Activated CD4-positive, alpha-beta T cell treated with anti-CD3 and anti-CD28 coated beads for 1 hour (primary cell): ENCODE measurements around the gene TOMT.

Experiments used
- DNase-seq: peaks from one replicate; pipeline ENCODE4 v3.0.0-alpha.2; 2020

The TOMT gene, protein sequence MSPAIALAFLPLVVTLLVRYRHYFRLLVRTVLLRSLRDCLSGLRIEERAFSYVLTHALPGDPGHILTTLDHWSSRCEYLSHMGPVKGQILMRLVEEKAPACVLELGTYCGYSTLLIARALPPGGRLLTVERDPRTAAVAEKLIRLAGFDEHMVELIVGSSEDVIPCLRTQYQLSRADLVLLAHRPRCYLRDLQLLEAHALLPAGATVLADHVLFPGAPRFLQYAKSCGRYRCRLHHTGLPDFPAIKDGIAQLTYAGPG

DNA sequence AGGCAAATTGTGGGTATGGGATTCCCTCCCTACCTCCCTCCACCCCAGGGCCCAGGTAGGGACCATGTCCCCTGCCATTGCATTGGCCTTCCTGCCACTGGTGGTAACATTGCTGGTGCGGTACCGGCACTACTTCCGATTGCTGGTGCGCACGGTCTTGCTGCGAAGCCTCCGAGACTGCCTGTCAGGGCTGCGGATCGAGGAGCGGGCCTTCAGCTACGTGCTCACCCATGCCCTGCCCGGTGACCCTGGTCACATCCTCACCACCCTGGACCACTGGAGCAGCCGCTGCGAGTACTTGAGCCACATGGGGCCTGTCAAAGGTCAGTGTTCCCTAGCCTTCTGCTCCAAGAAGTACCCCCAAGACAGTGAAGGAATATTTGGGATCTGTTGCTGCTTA lies at the start of gene TOMT:
TSS of gene TOMT (plus strand) at position 37 of the 400 bp plus-strand sequence. CDS start at position 65, 28 bp downstream.
- no peak for DNase-seq

DNA sequence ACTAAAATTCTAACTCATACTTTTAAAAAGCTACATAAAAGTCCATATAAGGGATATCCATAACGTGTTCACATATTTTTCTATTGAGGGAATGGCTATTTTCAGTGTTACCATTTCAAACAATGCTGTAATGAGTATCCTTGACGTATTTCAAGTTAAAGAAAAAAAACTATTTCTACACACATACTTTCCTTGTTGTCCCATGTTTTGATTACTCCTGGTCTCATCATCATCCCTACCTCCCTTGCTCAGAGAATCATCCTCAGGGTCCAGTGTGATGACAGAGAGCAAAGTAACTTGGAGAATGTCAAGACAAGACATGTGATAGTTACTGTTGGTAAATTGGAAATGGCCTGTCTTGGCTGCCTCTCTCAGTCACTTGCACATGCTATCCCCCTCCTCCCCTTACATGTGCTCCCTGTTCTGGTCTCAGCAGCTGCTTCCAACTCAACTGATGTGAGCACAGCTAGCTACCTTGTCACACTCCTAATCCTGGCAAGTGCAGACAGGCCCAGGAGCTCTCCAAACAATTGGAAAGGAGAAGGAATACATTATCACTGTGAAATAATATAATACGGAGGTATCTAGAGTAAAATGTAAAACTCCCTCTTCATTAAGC lies 47.2 kb upstream of the TOMT start:
- DNase-seq: no peak

DNA sequence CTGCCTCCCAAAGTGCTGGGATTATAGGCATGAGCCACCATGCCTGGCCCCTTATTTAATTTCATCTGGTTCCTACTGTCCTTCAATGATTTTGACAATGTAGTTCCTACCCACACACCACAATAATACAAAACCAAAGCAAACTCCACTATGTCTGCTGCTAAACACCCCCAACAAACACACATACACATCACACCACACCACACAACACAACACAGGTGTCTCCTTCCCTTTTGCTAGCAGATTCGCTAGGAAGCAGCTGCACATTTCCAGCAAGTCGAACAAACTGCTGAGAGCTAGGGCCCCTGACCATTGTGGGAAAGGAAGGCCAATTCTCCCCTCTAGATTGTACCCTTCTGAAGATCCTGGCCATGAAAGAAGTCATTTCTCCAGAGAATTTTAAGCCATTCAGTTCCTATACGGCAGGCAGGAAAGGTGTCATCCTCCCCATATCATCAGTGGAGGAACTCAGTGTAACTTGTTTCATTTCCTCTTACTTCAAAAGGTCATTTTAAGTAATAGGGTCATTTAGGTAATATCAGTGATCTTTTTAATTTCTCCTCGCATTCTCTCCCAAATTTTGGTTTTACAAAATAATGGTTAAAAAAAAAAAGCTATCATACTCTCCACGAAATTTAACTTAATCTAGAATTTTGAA lies 43.9 kb upstream of the TOMT start:
- no peak for DNase-seq

DNA sequence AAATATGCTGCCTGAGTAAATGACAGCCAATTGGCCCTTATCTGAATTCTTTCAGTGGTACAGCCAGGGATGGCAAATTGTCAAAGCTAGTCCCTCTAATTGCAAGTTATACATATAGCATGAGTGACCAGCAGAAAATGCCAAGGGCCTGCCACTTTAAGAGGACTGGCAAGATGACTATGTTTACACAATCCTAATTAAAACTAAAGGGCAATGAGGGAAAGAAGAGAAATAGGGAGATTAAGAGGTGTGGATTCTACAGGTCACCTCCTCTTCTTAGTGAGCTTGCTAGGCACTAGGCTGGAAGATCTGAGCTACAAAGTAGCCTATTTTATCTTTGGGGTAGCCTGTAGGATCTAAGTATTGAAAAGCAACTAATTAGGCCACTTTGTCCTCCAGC lies 38.9 kb upstream of the TOMT start:
- DNase-seq: no peak

DNA sequence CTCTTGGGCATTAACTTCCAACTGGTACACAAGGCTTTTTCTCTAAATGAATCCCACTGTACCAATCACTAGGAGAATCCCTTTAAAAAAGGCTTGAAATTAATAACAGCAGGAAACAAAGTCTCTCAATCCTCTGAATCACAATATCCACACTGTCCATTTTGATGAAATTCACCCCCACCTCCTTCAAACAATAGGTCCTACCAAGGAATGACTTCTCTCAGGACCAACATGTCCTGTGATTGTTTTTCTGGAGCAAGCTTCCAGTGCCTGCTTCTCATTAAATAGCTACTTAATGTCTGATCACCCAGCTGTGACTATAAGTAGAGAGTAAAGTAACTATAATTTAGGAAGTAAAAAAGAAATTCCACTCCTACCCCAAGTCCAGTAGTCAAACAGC lies 38.5 kb upstream of the TOMT start:
- no peak for DNase-seq

DNA sequence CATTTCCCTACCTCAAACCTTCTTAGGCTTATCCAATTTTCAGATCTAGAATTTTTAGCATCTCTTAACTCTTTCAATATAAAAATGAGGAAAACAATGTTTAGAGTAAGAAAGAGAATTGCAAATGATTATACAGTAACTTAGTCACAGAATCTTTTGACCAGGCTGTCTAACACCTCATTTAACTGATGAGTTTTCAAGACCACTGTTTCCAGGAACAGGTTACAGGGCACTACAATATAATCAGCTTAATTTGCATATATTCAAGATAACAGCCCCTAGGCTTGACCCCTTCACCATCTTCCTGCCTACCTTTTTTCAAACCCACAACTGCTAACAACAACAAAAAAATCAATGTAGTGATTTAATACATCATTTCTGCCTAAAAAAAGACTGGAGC lies 38.0 kb upstream of the TOMT start:
- DNase-seq: no peak

DNA sequence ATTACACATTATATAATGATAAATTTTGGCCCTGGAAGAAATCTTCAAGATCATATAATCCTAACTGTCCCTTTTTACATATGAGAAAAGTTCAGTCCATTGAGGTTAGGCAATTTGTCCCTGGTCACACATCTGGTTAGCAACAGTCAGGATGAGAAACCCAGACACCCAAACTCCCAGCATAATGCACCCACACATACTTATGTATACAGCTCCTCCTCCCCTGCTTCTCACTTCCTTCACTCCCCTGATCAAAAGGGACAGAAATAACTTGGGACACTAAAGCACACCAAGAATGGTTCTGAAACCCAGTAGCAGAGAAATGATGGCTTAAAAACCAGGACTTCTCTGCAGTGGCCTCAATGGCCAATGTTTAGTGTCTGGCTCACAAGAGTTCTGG lies 36.5 kb upstream of the TOMT start:
- DNase-seq: no peak

DNA sequence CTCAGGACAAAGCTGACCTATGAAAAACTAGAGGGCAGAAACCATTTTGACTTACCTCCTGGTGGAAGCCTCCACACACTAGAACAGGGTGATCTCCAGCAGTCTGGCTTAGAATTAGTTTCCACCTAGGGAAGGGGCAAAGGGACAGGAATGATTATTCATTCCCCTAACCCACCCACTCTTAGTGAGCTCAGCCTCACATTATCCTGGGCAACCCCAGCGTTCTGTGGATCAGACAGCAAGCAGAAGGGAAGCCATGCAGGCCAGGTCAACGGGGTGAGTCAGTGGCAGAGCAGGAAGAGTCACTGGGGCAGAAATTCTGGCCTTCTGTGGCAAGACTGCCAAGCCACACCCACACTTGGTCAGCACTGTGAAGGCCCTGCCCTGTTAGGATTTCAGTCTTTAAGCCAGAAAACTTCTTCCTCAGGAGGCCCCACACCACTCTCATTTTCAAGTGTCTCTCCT lies 35.9 kb upstream of the TOMT start:
- DNase-seq: no peak

DNA sequence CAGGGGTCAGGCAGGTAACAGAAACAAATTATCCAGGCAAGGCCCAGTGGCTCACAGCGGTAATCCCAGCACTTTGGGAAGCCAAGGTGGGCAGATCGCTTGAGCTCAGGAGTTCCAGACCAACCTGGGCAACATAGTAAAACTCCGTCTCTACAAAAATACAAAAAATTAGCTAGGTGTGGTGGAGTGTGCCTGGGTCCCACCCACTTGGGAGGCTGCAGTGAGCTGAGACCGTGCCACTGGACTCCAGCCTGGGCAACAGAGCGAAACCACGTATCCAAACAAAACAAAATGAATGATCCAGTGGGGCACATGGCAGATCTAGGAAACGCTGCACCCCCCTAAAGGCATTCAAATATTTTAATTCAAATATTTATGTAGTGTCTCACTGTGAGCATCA lies 35.2 kb upstream of the TOMT start:
- no peak for DNase-seq

DNA sequence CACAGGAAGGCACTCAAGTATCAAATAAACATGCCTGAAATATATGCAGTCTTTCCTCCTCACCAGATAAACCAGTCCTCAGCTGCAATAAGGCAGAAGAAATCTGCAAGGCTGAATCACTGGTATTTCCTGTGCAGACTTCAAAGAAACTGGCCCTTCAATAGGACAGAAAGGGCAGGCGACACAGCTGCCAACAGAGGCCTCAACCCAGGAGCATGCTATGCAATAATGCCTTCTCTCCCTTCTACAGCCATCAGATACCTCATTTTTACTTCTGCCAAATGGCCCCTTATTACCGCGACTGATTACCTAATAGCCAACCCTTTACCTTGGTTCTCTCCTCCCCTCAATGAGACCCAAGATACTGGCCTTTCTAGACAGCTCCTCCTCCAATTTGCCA lies 33.4 kb upstream of the TOMT start:
- no peak for DNase-seq

DNA sequence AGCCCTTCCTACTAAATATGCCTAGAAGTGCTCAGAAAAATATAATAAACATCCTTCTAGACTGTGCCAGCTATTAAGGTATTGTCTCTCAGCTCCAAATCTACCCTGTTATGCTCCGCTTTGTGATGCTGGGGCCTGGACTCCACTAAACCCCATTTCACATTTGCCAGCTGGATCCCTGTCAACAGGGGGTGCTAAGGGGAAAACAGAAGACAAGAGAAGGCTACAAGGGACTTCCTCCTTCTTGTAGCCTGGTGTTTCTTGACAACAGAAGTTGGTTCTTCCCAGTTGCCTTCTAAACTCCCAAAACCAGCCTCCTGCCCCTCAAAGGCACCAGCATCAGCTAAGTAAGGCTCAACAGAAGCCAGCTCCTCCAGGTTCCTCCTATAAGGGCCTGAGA lies 30.6 kb upstream of the TOMT start:
- DNase-seq: no peak

DNA sequence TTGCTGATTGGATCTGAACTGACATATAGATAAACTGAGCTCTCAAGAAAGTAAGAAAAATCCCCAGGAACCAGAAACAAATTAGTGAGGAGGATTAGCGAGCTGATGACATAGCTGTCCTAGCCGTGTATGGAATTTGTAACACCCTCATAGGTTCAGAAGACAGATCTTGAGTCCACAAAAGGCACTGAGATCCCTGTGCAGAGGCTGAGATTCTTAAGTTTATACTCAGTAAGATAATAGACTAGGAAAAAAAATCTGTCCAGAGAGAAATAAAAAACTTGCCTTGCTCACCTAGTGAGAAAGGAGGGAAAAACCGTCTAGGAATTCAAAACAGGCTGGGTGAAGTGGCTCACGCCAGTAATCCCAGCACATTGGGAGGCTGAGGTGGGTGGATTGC lies 30.0 kb upstream of the TOMT start:
- no peak for DNase-seq

DNA sequence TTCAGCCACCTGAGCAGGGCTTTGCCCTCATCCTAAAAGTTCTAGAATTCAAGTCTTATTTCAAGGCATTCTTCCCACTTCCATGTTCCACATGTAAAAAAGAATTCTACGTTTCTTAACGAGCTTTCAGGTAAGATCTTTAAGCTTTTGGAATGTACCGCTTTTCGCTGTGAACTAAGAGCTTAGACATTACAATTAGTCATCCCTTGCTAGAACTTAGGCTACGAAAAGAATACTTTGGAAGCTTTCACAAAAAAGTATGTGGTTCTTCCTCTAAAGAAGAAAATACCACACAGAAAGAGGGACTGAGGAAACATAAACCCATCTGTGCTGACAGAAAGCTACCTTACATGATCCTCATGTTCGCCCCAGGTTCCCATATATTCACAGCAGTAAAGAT lies 27.2 kb upstream of the TOMT start:
- DNase-seq: no peak

DNA sequence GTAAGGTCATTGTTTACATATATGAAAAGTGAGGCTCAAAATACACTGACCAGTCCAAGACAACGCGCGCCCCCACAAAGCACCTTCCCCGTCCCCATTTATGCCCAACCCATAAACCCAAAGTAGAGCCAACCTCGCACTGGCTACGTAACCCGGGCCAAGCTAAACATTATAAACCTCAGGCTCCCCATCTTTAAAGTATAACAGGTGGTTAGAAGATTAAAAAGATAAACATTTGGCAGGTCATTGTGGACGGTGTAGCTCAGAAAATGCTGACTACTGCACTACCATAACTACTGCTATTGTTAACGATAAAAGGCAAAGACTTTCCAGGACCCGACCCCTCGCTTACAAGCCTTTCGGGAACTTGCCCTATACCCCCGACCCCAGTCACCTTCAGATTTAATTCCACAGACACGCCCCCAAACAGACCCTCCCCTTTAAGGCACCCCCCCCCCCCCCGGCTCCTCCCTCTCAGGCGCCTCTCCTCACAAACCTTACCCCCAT lies 25.9 kb upstream of the TOMT start:
- DNase-seq: no peak

DNA sequence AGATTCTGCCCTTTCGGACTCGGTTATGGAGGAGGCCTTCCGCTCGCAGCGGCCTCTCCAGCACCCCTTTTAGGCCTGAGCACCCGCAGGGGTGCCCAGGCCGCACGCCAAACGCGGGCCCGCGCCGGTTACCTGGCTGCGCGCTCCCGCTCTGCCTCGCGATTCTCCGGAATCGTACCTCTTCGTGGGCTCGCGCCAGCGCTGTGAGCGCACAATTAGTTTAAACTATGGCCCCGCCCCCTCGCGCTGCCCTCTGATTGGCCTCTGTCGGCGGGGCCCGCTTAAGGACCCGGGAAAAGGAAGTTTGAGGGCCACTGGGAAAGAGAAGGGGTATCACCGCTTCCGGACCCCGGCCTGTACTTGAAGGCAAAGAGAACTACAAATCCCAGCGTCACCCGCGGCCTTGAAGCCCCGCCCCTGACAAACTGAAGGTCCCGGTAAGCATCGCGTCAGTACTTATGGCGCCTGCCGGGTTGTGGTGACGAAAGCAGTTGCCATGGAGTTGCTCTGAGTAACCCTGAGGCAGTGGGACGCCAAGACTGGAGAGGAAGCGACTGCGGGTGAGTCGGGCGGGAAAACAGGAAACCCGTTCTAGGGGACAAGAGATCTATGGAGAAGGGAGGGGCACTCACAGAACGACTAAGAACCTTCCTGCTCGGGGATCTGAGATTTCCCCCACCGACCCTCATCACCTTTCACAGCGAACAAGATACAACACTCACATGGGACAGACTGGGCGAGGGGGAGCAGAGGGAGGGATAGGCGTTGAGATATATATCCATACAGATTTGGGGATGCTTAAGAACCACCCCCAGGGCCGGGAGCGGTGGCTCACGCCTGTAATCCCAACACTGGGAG lies 25.2 kb upstream of the TOMT start, which contains the start of the genes LRRC51 and NUMA1:
TSS of gene LRRC51 (plus strand) at position 525 of the 858 bp plus-strand sequence. CDS start 8,234 bp downstream, outside the sequence.
TSS of gene NUMA1 (minus strand) at position 217 of the 858 bp plus-strand sequence. CDS start 44,599 bp downstream, outside the sequence.
- DNase-seq: peak; percentile 98

DNA sequence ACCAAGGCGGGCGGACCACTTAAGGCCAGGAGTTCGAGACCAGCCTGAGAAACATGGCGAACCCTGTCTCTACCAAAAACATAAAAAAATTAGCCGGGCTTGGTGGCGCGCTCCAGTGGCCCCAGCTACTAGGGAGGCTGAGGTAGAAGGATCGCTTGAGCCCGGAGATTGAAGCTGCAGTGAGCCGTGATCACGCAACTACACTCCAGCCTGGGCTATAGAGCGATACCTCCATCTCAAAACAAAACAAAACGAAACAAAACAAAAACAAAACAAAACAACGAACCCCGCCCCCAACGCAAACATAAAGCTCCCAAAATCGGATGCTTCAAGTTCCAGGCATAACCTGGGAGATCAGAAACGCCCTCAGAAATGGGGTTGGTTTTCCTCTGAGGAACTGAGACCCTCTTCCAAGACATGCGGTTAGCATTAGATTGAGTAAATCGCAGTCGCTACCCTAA lies 24.5 kb upstream of the TOMT start:
- DNase-seq: no peak

DNA sequence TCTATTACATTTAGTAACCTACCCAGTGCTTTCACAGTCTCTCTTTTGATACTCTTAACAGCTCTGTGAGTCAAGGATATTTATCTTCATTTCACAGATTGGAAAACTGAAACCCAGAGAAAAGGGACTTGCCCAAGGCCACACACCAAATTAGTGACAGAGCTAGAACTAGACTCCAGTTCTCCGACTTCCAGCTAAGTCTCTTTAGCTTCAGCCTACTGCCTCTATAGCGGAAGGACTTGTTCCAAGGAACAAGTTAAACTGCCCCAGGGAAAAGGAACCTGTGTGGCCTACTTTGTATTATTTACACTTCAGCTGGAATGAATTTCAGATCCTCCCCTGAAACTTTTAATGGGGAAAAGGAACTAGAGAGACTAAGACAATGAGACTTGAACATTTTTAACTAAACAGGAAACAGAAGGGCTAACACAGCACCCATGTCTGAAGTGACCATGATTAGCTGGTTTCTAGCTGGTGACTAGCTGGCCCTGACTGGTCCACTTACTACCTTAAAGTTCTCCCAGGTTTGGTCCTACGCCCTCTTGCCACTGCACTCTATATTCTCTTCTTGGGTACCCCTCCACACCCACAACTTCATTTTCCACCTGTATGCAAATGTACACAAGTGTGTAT lies 23.8 kb upstream of the TOMT start:
- DNase-seq: no peak

DNA sequence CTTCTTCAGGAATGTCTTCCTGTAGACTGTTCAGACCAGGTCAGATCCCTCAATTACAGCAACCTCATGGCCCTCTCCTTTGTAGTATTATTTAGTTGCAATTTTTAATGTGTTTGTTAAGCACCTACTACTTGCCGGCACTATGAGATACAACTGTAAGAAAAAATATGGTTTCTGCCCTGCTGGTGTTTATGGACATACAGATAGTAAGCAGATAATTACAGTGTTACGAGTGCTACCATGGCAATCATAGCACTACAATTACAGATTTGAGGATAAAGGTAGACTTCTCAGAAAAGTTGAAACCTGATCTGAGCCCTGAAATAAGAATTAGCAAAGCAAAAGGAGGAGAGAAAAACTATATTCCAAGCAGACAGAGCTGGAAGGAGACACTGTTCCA lies 22.3 kb upstream of the TOMT start:
- DNase-seq: no peak

DNA sequence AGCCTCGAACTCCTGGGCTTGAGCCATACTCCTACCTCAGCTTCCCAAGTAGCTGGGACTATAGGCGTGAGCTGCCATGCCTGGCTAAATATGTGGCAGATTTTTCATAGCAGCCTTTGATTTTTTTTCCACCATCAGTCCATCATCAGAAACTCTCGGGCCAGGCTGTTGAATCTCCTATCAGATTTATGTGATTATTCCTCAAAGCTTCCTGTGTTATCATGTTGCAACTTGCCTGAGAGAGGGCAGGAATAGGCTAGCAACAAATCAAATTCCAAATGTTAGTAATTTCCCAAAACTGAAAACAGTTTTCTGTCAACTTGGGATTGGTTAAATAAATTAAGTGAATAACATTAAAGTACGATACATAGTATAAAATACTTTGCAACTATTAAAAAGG lies 21.6 kb upstream of the TOMT start:
- DNase-seq: no peak

DNA sequence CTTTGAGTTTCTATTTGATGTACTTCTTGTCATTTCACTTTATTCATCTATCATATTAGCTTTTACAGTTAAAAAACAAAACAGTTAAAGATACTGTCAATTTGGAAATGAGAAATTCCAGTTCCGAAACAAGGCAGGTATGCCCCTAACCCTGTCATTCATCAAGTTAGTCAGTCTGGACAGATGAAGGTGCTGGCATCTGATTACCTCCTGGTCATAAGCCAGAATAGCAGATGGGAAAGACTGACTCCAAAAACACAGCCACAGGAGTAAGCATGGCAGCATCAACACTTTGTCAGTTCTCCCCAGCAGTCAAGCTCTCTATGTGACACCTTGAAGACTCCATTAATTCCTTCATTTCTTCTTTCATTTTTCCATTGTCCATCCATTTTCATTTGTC lies 20.8 kb upstream of the TOMT start:
- DNase-seq: no peak

DNA sequence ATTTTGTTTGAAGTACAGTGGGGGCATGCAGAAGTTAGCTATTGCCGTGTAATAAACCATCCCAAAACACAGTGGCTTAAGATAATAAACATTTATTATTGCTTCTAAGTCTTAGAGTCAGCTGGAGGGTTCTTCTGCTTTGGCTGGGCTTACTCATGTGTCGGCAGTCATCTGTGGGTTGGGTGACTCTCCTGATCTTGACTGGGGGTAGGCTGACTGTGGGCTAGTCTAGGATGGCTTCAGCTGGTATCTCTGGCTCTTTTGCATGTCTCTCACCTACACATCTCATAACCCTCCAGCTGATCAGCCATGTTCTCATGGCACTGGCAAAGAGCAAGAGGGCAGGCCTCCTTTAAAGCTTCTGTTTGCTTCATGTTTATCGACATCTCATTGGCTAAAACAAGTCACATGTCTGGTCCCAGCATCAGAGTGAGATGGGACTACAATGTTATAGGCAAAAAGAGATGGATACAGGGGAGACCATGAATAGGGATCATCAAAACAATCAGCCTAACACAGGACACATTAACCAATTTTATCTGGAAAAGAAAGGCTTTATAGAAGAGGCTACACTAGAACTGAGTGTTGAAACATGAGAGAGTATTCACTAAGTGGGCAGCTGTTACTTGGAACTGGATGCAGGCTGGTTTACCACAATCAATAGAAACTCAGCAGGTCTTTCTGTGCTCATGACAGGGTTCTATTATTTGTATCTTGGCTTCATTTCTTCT lies 19.9 kb upstream of the TOMT start:
- DNase-seq: no peak
